Fibroblast of lung (primary cell): ENCODE measurements around the gene CAMKK1.

Experiments
- CTCF ChIP-seq, 2 donors: IDR thresholded peaks in 1 of 2; conservative IDR thresholded peaks in 1 of 2; 1 replicate in 1 of 2; 2 replicates in 1 of 2; pipeline ENCODE4 v1.5.1; 2011 to 2012; ENCODE audit warnings: low read length in 2 of 2, control low read depth in 1 of 2, inconsistent platforms in 1 of 2, low read depth in 1 of 2, mild to moderate bottlenecking in 1 of 2
- EZH2 ChIP-seq: IDR thresholded peaks from 2 replicates; pipeline ENCODE4 v1.5.1; 2012; ENCODE audit warnings: low read length, control low read depth, mild to moderate bottlenecking; ENCODE audit errors: missing control alignments

- TF ChIP-seq CTCF (conservative IDR thresholded peaks at IDR 0.05 in 1 of 2, IDR thresholded peaks at IDR 0.05 in 1 of 2; ENCODE audit: low read depth in 1 of 2, low read length in 2 of 2) (no peak), EZH2 (no peak)
Measured at GRCh38 chr17:3916825-3917224, 24.0 kb upstream of the CAMKK1 start.
